Common myeloid progenitor, CD34-positive (primary cell): Measurements from ENCODE around the gene CBL.
"Not testable (repeated sequence)": the region's sequence is repeated elsewhere in the genome, so short reads cannot be mapped to it uniquely, and the experiment has no call there.

Experiments used
- CTCF ChIA-PET: fragments of 350-600 bp; sonication (Branson Sonifier 250); formaldehyde crosslinking; loops from one replicate; lab custom pipeline; 2021; ENCODE audit warnings: antibody characterized with exemption; lab: Charles Lee
- POLR2A ChIA-PET: fragments of 350-600 bp; sonication (Branson Sonifier 250); formaldehyde crosslinking; loops from one replicate; lab custom pipeline; 2021; ENCODE audit warnings: antibody characterized with exemption; lab: Charles Lee
- DNase-seq, 3 donors: peaks; one replicate each; pipeline versions ENCODE4 v3.0.0 to v3.0.0-alpha.2; 2013
- H3K27ac ChIP-seq, 2 experiments: 1 replicate in 1 of 2; 2 replicates in 1 of 2; pipeline ENCODE4 v1.7.0; 2013; ENCODE audit warnings: inconsistent platforms in 2 of 2, low read length in 2 of 2, mild to moderate bottlenecking in 2 of 2, low read depth in 1 of 2, moderate library complexity in 1 of 2; ENCODE audit not compliant: severe bottlenecking in 2 of 2, insufficient read depth in 1 of 2, poor library complexity in 1 of 2
- H3K27me3 ChIP-seq, 5 experiments: replicated peaks in 2 of 5; 1 replicate in 3 of 5; 2 replicates in 2 of 5; pipeline versions ENCODE4 v1.6.1 to v1.7.0; 2013; ENCODE audit warnings: low read length in 4 of 5, mild to moderate bottlenecking in 2 of 5, moderate library complexity in 2 of 5, inconsistent platforms in 1 of 5; ENCODE audit not compliant: insufficient read depth in 5 of 5, control insufficient read depth in 4 of 5
- H3K36me3 ChIP-seq, 4 experiments: 1 replicate in 2 of 4; 2 replicates in 2 of 4; pipeline versions ENCODE4 v1.6.1 to v1.7.0; 2013; ENCODE audit warnings: low read length in 3 of 4, control low read depth in 1 of 4, mild to moderate bottlenecking in 1 of 4; ENCODE audit not compliant: control insufficient read depth in 4 of 4, insufficient read depth in 4 of 4
- H3K4me1 ChIP-seq, 4 experiments: 1 replicate in 3 of 4; 2 replicates in 1 of 4; pipeline versions ENCODE4 v1.6.1 to v1.7.1; 2013; ENCODE audit warnings: low read length in 3 of 4, mild to moderate bottlenecking in 3 of 4, control low read depth in 1 of 4, inconsistent platforms in 1 of 4, moderate library complexity in 1 of 4; ENCODE audit not compliant: control insufficient read depth in 4 of 4, insufficient read depth in 4 of 4; ENCODE audit errors: control extremely low read depth in 1 of 4
- H3K4me3 ChIP-seq, 7 experiments: 1 replicate in 4 of 7; 2 replicates in 3 of 7; pipeline versions ENCODE4 v1.5.1 to v1.7.0; 2013; ENCODE audit warnings: mild to moderate bottlenecking in 7 of 7, low read length in 6 of 7, moderate library complexity in 6 of 7, inconsistent platforms in 2 of 7, low read depth in 2 of 7, control low read depth in 1 of 7; ENCODE audit not compliant: insufficient read depth in 4 of 7, control insufficient read depth in 1 of 7; ENCODE audit errors: extremely low read depth in 1 of 7
- H3K9me3 ChIP-seq, 5 experiments: 1 replicate in 4 of 5; 2 replicates in 1 of 5; pipeline versions ENCODE4 v1.6.1 to v1.7.1; 2013; ENCODE audit warnings: low read length in 4 of 5, mild to moderate bottlenecking in 2 of 5, inconsistent platforms in 1 of 5, low read depth in 1 of 5, moderate library complexity in 1 of 5; ENCODE audit not compliant: control insufficient read depth in 4 of 5, insufficient read depth in 2 of 5; ENCODE audit errors: control extremely low read depth in 1 of 5
- WGBS: methylation state at CpG from one replicate; pipeline ENCODE4 v1.1.5; 2013; ENCODE audit not compliant: insufficient coverage; 5-methylcytosine and 5-hydroxymethylcytosine counted together

CBL gene

DNA sequence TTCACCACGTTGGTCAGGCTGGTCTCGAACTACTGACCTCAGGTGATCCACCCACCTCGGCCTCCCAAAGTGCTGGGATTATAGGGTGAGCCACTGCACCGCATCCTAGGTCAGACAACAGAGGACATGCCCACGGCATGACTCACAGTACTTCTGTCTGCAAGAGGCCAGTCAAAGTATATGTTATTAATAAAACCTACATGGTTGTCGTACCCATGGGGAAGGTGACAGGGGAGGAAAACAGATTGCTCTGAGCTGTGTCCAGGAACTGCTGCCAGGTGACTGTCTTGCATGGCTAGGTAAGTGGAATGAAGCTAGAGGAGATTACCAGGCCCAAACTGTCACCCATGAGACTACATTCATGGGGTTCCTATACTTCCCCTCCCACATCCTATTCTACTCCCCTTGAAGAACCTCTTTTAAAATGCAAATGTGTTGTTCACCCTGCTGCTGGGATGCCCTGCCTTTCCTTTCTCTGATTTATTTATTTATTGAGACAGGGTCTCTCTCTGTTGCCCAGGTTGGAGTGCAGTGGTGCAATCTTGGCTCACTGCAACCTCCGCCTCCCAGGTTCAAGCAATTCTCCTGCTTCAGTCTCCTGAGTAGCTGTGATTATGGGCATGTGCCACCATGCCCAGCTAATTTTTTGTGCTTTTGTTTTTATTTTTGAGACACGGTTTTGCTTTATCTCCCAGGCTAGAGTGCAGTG lies 39.6 kb upstream of the CBL start:
- ChIA-PET CTCF (interaction anchor here (1.7 to 6.3 kb wide), 4 partner anchors 10 to 30 kb away, joined by 3 to 42 read pairs (median 14); no protein-coding TSS in a partner anchor), POLR2A (interaction anchor here (0.9 kb wide), 1 partner anchor 16 kb away, joined by 3 read pairs; no protein-coding TSS in a partner anchor)
- H3K27ac ChIP-seq: no peak overlapping the region
- H3K4me1 ChIP-seq: peaks cover 0 to 12% (median 9%) of the 10 kb centered on the region in 4 experiments
- no peak overlapping the region for H3K4me3 ChIP-seq
- 91% methylated on average over 7 of the region's 8 CpGs for WGBS
- no peak for DNase-seq
- H3K9me3 ChIP-seq: no peaks in the 10 kb centered on the region
- no peaks in the 10 kb centered on the region for H3K36me3 ChIP-seq
- no peaks in the 10 kb centered on the region for H3K27me3 ChIP-seq

GRCh38 chr11:119167077-119167458 lies 39.1 kb upstream of the CBL start:
- CTCF ChIA-PET: interaction anchor here (1.7 to 6.3 kb wide), 4 partner anchors 9 to 29 kb away, joined by 3 to 42 read pairs (median 14); no protein-coding TSS in a partner anchor

DNA sequence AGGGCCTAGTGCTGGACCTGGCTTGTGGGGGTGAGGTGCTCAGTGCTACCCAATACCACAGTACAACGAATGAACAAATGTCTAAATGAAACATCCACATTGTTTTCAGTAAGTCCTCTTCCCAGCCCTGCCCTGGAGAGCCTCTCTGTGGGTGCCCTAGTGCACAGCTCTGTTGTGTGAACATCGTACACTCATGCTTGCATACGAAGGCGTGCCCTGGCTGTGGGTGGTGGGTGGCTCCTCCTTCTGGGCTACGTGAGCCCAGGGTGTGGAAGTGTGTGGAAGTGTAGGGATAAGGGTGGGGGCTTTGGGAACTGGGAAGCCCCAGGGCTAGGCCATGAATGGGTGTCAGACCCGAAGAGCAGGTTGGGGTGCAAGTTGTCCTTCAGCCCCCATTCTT lies 38.2 kb upstream of the CBL start:
- H3K27me3 ChIP-seq: no peaks in the 10 kb centered on the region
- DNase-seq: no peak
- no peak overlapping the region for H3K27ac ChIP-seq
- 68% methylated on average over 5 of the region's 6 CpGs for WGBS
- H3K36me3 ChIP-seq: peaks cover 0 to 4% (median 0%) of the 10 kb centered on the region in 4 experiments
- H3K4me1 ChIP-seq: peaks cover 0 to 23% (median 10%) of the 10 kb centered on the region in 4 experiments
- CTCF ChIA-PET: interaction anchor here (2.8 to 6.3 kb wide), 2 partner anchors 13 to 29 kb away, joined by 14 to 42 read pairs; no protein-coding TSS in a partner anchor
- H3K9me3 ChIP-seq: no peaks in the 10 kb centered on the region
- peak overlapping the region in 2 of 7 experiments; percentile 82 to 87 for H3K4me3 ChIP-seq
- POLR2A ChIA-PET: no interaction called here

More at GRCh38 chr11:119167077-119167458, 39.1 kb upstream of the CBL start:
- 93% methylated on average over 6 of the region's 10 CpGs for WGBS
- POLR2A ChIA-PET, H3K36me3 ChIP-seq, DNase-seq, H3K27me3 ChIP-seq, H3K9me3 ChIP-seq, H3K4me3 ChIP-seq, H3K27ac ChIP-seq: not testable (repeated sequence)
- peaks cover 0 to 15% (median 9%) of the 10 kb centered on the region in 4 experiments for H3K4me1 ChIP-seq

DNA sequence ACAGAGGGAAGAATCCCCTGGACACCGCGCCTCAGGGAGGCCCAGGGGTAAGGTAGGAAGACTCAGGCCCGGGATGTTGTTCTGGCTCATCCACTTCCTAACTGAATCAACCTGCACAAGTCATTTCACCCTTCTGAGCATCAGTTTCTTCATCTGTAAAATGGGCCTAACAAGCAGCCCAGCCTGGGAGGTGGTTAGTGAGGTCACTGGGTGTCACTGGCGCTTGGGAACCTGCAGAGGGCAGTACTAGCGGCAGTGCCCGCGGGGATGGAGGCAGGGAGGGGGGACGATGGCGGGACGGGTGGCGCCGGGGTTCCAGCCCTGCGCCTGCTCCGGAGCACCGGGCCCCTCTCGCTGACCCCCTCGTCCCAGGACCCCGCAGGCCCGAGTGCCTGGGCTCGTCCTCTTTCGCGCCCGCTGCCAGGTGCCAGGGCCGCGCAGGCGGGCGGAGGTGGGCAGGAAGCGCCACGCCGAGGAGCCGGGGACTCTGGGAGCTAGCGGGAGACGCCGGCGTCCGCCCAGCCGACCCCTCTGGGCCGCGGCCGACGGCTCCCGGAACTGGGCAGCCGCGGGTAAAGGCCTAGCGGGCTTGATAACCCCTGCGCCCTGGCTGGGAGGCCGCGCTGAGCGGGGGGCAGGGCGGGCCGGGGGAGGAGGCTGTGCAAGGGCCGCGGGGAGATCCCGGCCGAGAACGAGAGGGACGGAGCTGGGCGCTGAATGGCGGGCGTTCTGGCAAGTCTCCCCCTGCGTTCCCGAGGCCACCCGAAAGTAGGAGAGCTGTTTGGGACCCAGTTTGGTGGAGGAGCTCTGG lies 37.5 kb upstream of the CBL start, which contains the start of gene NLRX1:
NLRX1 (plus strand) TSS at position 255 of the 811 bp plus-strand sequence. CDS start 2,679 bp downstream, outside the sequence.
- POLR2A ChIA-PET: interaction anchor here (0.6 to 1.3 kb wide), 3 partner anchors 10 to 47 kb away, joined by 3 to 4 read pairs (median 3); partner anchors contain the start of gene HINFP
- no peaks in the 10 kb centered on the region for H3K27me3 ChIP-seq
- WGBS: under 1% methylated on average over 54 of the region's 63 CpGs
- peaks cover 0 to 9% (median 2%) of the 10 kb centered on the region in 4 experiments for H3K36me3 ChIP-seq
- peaks cover 0 to 23% (median 10%) of the 10 kb centered on the region in 4 experiments for H3K4me1 ChIP-seq
- H3K4me3 ChIP-seq: peak within 1 kb of the TSS; percentile 68 to 87 (median 79)
- H3K27ac ChIP-seq: peak within 1 kb of the TSS; percentile 40 to 66
- DNase-seq: peak; percentile 82 to 93 (median 92)
- H3K9me3 ChIP-seq: no peaks in the 10 kb centered on the region
- CTCF ChIA-PET: interaction anchor here (0.6 to 6.3 kb wide), 18 partner anchors 9 to 116 kb away, joined by 3 to 42 read pairs (median 4); no protein-coding TSS in a partner anchor

DNA sequence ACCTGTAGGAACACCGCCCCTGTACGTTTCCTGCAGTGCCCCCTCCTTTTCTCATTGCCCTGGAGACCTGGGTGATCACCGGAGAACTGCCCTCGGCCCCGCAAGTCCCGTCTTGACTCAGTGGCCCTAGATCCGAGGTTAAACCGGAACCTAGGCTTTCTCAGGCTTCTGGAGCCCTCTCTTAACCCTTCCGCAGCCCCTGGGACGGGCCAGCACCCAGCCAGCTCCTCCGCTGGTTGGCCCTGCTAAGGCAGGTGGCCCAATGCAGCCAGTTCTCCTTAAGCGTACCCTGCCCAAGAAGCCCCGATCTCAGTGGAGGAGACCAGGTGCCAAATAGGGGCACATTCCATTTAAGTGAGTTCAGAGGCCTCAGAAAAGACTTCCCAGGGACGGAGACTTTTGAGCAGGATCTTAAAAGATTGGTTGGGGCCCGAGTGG lies 36.8 kb upstream of the CBL start:
- Histone ChIP-seq H3K4me1 (peaks cover 0 to 23% (median 10%) of the 10 kb centered on the region in 4 experiments), H3K4me3 (peak overlapping the region; percentile 68 to 87 (median 79)), H3K36me3 (peaks cover 0 to 14% (median 6%) of the 10 kb centered on the region in 4 experiments), H3K9me3 (no peaks in the 10 kb centered on the region), H3K27me3 (no peaks in the 10 kb centered on the region), H3K27ac (peak overlapping the region; percentile 40 to 66)
- ChIA-PET POLR2A (interaction anchor here (0.6 to 1.3 kb wide), 3 partner anchors 9 to 47 kb away, joined by 3 to 4 read pairs (median 3); partner anchors contain the start of gene HINFP), CTCF (interaction anchor here (0.6 to 4.2 kb wide), 17 partner anchors 10 to 115 kb away, joined by 3 to 25 read pairs (median 3); no protein-coding TSS in a partner anchor)
- 22% methylated on average over 15 of the region's 15 CpGs for WGBS
- peak; percentile 27 to 76 (median 72) for DNase-seq

DNA sequence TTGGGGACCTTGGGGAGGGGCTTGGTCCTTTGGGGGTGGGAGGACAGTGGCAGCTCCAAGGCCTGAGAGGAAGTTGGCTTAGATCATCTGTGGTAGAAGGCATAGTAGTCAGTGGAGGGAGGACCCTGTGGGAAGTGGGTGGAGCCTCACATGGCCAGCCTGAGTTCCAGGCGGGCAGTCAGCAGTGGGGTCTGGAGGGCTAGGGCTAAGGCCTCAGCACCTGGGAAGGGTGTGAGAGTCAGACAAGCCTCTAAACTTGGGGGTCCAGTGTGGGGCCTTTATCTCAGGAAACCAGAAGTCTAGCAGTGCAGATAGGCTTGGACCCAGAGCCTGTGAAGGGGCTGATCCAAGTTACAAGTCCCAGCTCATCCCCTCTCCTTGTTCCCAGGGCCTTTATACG lies 33.6 kb upstream of the CBL start:
- POLR2A ChIA-PET: no interaction called here
- Histone ChIP-seq H3K9me3 (no peaks in the 10 kb centered on the region), H3K27me3 (no peaks in the 10 kb centered on the region), H3K36me3 (peaks cover 2 to 31% (median 12%) of the 10 kb centered on the region in 4 experiments), H3K4me1 (peaks cover 0 to 29% (median 11%) of the 10 kb centered on the region in 4 experiments), H3K27ac (no peak overlapping the region), H3K4me3 (no peak overlapping the region)
- 100% methylated on average over 2 of the region's 2 CpGs for WGBS
- peak in 2 of 3 donors; percentile 42 to 45 for DNase-seq
- CTCF ChIA-PET: interaction anchor here (1.0 to 4.2 kb wide), 5 partner anchors 23 to 70 kb away, joined by 3 to 25 read pairs (median 4); no protein-coding TSS in a partner anchor
